GM18870 (cell line): Measurements from ENCODE around the gene PLIN3.
"Not testable (repeated sequence)": the region's sequence is repeated elsewhere in the genome, so short reads cannot be mapped to it uniquely, and the experiment has no call there.

Experiments
- ATAC-seq: cut with Tn5 transposase; IDR thresholded peaks from one replicate; pipeline ENCODE4 v1.9.1; 2021; ENCODE audit warnings: moderate library complexity; ENCODE audit not compliant: unreplicated experiment

PLIN3 gene

DNA sequence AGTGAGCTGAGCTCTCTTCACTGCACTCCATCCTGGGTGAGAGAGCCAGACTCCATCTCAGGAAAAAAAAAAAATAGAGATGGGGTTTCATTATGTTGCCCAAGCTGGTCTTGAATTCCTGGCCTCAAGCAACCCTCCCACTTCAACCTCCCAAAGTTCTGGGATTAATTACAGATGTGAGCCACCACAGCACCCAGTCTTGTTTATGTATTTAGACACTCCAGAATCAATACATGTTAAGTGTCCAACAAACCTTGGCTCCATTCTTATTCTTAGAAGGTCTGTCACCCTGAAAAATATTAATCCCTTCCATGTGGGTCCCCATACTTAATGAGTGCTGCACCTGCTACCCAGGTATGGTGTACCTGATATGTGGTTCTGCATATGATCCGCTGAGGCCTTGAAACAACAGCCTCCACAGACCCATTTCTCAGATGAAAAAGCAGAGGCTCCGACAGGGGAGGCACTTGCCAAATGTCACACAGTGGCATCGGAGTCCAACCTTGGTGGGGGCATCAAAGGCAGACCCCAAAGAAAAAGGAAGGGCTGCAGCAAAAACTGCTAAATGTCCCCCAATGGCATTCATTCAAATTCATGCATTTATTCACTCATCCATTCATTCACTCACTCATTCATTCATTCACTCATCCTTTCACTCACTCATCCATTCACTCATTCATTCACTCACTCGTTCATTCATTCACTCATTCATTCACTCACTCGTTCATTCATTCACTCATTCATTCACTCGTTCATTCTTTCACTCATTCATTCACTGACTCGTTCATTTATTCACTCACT, 52.6 kb downstream of the PLIN3 start:
- no peak for ATAC-seq

DNA sequence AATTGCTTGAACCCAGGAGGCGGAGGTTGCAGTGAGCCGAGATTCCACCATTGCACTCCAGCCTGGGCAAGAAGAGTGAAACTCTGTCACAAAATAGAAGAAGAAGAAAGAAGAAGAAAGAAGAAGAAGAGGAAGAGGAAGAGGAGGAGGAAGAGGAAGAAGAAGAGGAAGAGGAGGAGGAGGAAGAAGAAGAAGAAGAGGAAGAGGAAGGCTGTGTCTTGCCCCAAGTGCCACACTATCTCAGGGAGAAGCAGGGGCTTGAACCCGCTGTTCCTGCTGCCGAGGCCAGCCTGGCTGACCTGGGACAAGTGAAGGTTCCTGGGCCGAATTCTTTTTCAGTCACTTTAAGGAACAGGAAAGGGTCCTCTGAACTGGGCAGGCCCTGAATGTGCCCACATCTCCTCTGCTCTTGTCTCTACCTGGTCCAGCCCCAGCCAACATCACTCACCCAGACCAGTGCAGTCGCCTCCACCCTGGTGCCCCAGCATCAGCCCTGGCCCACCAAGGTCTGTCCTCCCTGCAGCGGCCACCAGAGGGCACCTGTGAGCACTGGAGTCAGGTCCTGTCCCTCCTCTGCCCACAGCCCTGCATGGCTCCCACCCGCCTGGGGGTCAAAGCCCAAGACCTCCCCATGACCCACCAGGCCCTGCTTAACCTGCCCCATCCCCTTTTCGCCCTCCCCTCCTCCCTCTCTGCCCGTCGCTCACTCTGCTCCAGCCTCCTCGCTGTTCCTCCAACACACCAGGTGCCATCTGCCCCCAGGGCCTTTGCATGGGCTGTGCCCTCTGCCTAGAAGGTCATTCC, 55.9 kb downstream of the PLIN3 start:
- no peak for ATAC-seq

DNA sequence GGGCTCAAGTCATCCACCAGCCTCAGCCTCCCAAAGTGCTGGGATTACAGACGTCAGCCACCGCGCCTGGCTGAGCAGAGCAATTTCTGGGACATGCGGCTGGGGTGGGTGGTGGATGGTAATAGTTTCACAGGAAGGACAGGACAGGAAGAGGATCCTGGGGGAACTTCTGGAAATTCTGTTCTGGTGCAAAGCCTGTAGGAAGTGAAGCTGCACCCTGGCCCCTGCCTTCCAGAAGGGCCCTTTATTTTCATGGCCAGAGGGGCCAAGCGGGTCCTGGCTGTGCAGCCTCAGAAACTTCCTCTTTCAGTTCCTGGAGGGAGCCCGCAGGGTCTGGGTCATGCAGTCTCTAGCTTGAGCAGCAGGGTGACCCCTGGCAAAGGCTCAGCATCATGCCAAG, 60.3 kb downstream of the PLIN3 start:
- ATAC-seq: no peak

GRCh38 chr19:4806384-4806783, 61.1 kb downstream of the PLIN3 start:
- ATAC-seq: no peak

DNA sequence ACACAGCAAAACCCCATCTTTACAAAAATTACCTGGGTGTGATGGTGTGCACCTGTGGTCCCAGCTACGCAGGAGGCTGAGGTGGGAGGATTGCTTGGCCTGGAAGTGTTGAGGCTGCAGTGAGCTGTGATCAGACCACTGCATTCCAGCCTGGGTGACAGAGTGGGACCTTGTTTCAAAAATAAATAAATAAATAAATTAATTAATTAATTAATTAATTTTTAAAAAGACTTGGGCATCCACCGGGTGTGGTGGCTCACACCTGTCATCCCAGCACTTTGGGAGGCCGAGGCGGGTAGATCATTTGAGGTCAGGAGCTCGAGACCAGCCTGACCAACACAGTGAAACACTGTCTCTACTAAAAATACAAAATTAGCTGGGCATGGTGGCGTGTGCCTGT, 62.3 kb downstream of the PLIN3 start:
- not testable (repeated sequence) for ATAC-seq

DNA sequence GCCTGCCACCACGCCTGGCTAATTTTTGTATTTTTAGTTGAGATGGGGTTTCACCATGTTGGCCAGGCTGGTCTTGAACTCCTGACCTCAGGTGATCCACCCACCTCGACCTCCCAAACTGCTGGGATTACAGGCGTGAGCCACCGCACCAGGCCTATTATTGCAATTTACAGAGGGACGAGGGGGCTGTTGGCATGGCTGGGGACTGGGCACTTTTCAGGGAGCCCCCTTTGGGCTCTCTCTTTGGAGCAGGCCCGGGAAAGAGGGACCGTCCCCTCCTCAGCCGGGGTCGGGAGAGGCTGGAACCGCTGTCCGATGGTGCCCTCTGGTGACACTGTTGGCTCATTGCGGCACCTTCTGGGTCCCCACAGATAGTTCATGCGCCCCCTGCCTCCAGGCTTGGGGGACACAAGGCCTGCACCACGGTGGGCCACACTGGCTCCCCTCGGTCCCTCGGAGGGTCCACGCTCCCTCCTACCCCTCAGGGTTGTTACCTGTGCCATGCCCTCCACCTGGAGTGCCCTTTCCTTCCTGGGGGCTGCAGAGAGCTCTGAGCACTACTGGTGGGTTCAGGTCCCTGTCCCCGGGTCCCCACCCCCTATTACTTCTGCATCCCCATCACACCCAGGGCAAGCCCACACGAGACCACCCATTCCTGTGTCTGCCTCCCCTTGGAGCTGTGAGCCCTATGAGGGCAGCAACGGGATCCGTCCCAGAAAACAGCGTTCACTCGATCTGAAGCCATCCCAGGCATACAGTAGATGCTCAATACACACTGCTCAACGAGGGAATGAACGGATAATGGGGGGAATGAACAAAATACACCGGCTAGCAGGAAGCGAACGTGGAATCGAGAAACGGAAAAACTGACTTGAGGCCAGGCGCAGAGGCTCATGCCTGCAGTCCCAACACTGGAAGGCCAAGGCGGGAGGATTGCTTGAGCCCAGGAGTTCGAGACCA, 63.5 kb downstream of the PLIN3 start:
- no peak for ATAC-seq

DNA sequence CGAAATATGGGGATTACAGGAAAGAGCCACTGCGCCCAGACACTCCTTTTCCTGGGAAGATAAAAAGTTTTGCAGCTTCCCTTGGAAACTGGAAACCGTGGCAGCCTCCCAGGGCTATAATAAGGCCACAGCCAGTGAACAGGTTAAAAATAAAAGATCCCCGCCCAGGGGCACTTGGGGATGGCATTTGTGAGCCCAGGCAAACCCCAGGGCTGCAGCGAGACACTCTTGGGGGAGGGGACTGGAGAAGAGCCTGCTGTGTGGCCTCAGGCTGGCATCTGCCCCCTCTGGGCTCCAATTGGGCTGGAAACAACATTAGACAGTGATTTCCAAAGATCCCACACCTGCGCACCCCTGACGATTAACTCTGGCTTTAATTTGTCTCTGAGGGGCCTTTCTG, 64.8 kb downstream of the PLIN3 start:
- ATAC-seq: no peak

DNA sequence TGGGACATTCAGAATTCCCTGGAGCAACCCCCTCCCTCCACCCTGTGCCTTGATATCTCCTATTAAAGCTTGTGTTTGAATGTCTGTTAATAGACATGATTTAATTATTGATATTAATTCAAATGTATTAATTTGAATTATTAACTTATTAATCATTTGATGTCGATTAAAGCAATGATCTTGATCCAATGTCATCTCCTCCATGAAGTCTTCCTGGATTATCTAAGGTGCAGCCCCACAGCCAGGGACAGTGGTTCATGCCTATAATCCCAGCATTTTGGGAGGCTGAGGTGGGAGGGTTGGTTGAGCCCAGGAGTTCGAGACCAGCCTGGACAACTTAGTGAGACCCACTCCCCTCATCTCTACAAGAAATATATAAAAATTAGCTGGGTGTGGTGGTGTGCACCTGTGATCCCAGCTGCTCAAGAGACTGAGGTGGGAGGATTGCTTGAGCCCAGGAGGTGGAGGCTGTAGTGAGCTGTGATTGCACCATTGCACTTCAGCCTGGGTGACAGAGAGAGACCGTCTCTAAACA, 66.3 kb downstream of the PLIN3 start:
- no peak for ATAC-seq

DNA sequence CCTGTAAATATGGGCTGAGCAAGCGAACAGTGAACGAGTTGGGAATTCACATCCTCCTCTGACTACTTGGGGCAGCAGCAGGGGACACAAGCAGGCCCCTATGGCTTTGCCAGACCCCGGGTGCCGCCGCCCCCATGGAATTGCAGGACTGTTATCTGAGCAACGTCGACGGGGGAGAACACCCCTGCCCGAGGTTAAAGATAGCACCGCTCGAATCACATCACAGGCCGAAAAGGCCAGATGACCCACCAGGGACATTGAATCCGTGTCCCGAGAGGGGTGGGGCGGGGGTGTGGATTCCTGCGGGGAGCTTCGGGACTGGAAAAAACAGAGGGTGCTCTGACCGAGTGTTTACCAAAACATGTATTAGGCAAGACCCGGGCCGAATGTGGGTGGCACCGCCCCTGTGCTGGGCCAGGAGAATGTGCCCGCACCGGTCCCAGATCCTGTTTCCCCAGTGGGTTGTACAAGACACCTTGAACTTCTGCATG, 66.8 kb downstream of the PLIN3 start:
- no peak for ATAC-seq

- ATAC-seq: no peak
These were observed 72.1 kb downstream of the PLIN3 start for GRCh38 chr19:4795400-4795799.

DNA sequence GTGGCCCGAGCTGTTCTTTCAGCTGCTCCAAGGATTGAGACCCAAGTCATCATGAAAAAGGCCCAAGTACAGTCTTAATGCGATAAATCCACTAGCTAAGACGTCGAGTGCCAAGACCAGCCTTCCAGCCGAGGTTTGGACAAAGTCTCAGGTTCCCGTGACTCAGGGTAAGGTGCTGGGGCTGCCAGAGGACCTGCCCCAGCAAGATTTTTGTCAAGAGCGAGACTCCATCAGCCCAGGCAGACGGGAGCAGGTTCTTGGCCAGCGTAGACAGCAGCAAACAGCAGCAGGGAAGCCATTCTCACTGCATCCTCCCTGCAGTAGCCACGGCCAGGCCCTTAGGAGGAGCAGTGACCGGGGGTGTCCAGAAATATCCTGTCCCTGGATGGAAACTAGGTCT, 72.5 kb downstream of the PLIN3 start:
- ATAC-seq: no peak

DNA sequence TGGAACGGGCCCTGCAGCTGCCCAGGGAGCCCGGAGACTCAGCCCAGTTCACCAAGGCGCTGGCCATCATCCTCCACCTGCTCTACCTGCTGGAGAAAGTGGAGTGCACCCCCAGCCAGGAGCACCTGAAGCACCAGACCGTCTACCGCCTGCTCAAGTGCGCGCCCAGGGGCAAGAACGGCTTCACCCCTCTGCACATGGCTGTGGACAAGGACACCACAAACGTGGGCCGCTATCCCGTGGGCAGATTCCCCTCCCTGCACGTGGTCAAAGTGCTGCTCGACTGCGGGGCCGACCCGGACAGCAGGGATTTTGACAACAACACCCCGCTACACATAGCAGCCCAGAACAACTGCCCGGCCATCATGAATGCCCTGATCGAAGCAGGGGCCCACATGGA, 74.2 kb downstream of the PLIN3 start:
- not testable (repeated sequence) for ATAC-seq

- not testable (repeated sequence) for ATAC-seq
These were observed 74.6 kb downstream of the PLIN3 start for GRCh38 chr19:4792866-4793195.

DNA sequence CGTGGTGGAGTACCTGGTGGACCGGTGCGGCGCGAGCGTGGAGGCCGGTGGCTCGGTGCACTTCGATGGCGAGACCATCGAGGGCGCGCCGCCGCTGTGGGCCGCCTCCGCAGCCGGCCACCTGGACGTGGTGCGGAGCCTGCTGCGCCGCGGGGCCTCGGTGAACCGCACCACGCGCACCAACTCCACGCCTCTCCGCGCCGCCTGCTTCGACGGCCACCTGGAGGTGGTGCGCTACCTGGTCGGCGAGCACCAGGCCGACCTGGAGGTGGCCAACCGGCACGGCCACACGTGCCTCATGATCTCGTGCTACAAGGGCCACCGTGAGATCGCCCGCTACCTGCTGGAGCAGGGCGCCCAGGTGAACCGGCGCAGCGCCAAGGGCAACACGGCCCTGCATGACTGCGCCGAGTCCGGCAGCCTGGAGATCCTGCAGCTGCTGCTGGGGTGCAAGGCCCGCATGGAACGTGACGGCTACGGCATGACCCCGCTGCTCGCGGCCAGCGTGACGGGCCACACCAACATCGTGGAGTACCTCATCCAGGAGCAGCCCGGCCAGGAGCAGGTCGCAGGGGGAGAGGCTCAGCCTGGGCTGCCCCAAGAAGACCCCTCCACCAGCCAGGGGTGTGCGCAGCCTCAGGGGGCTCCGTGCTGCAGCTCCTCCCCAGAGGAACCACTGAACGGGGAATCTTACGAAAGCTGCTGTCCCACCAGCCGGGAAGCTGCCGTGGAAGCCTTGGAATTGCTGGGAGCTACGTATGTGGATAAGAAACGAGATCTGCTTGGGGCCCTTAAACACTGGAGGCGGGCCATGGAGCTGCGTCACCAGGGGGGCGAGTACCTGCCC, 75.2 kb downstream of the PLIN3 start:
- not testable (repeated sequence) for ATAC-seq

DNA sequence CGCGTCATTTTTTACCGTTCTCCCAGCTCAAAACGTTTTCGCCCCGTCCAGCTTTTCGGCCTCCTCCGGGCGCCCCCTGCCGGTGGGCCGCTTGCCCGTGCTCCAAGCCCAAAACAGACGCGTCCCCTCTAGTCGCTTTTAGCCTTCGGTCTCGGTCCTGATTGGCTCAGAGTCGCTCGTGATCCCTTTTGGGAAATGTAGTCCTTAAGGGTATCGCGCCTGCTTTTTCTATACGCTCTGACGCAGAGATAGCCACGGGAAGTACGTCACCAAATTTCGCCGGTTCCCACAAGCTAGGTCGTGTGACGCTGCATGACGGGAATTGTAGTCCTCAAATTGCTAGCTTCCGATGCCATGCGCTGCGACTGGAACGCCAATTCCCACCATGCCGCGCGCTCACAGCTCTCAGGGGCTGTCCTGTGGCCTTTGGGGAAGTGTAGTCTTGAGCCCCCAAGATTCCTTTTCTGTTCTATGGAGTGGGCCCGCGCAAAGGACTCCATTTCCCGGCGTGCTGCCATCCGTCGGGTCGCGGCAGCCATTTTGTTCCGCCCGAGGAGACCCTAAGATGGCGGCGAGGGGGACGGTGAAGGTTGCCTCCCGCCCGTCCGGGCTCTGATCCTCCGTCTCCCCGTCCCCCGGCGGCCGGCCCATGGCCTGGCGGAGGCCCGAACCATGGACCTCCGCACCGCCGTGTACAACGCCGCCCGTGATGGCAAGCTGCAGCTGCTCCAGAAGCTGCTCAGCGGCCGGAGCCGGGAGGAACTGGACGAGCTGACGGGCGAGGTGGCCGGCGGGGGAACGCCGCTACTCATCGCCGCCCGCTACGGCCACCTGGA, 76.1 kb downstream of the PLIN3 start, which contains the start of gene FEM1A:
Gene FEM1A, plus strand, starts transcription at position 552 of the 836 bp plus-strand sequence. Its CDS starts 121 bp downstream, at position 673.
- ATAC-seq: peak; percentile 91
